Daoy (cell line): ENCODE results near the gene GAB1. TPM values are rescaled to one million over a fixed set of nuclear protein-coding genes. Genes with fewer than 3 reads are reported as not detected.

Experiments
- DNase-seq: peaks from one replicate; pipeline ENCODE4 v3.0.0-alpha.2; 2015; ENCODE audit warnings: low read depth
- total RNA-seq: library from RNA; depleted of rRNA; stranded (reverse); fragments of >200 nt; shearing (Covaris generic); gene quantifications from 2 replicates; pipeline ENCODE4 v1.2.3, GENCODE V29; 2014

The GAB1 gene
- total RNA-seq, 1 experiment from 2014 or later = 5.3 TPM

GRCh38 chr4:143417679-143418403 lies 81.2 kb downstream of the GAB1 start:
- DNase-seq = no peak

- no peak for DNase-seq
These were observed 83.6 kb downstream of the GAB1 start for GRCh38 chr4:143420227-143420626.

GRCh38 chr4:143421609-143422008 lies 84.9 kb downstream of the GAB1 start:
- DNase-seq = no peak

- no peak for DNase-seq
These were observed 87.6 kb downstream of the GAB1 start for GRCh38 chr4:143424276-143424675.

GRCh38 chr4:143431526-143432257 lies 95.0 kb downstream of the GAB1 start:
- no peak for DNase-seq

- no peak for DNase-seq
These were observed 95.5 kb downstream of the GAB1 start for GRCh38 chr4:143432258-143432591.

- no peak for DNase-seq
These were observed 96.6 kb downstream of the GAB1 start for GRCh38 chr4:143433231-143433630.

- no peak for DNase-seq
These were observed 99.3 kb downstream of the GAB1 start for GRCh38 chr4:143435955-143436354.

- DNase-seq = no peak
These were observed 100.8 kb downstream of the GAB1 start for GRCh38 chr4:143437476-143437875.

- DNase-seq = no peak
These were observed 101.3 kb downstream of the GAB1 start for GRCh38 chr4:143437937-143438336.

GRCh38 chr4:143438710-143439109 lies 102.0 kb downstream of the GAB1 start:
- peak; percentile 8 for DNase-seq

- DNase-seq = no peak
These were observed 104.4 kb downstream of the GAB1 start for GRCh38 chr4:143441109-143441508.

GRCh38 chr4:143441678-143442077 lies 105.0 kb downstream of the GAB1 start:
- DNase-seq = no peak

GRCh38 chr4:143443728-143444127 lies 107.1 kb downstream of the GAB1 start:
- no peak for DNase-seq

- no peak for DNase-seq
These were observed 114.5 kb downstream of the GAB1 start for GRCh38 chr4:143451186-143451585.

GRCh38 chr4:143455211-143455610 lies 118.5 kb downstream of the GAB1 start:
- DNase-seq = no peak

- DNase-seq = no peak
These were observed 122.3 kb downstream of the GAB1 start for GRCh38 chr4:143458966-143459365.

GRCh38 chr4:143473334-143474126 lies 136.9 kb downstream of the GAB1 start:
- DNase-seq = no peak

- no peak for DNase-seq
These were observed 140.8 kb downstream of the GAB1 start for GRCh38 chr4:143477487-143477886.

GRCh38 chr4:143481361-143481760 lies 144.7 kb downstream of the GAB1 start:
- no peak for DNase-seq

GRCh38 chr4:143482840-143483239 lies 146.2 kb downstream of the GAB1 start:
- DNase-seq = peak; percentile 9

GRCh38 chr4:143486314-143486713 lies 149.6 kb downstream of the GAB1 start:
- DNase-seq = no peak

GRCh38 chr4:143488687-143489086 lies 152.0 kb downstream of the GAB1 start:
- DNase-seq = no peak
